Parathyroid adenoma (tissue), 2 donors: ENCODE measurements around the gene CACNG3.
"Not testable (repeated sequence)": the region's sequence is repeated elsewhere in the genome, so short reads cannot be mapped to it uniquely, and the experiment has no call there.

Experiments used
- H2AFZ ChIP-seq: fragments of 300-600 bp; sonication (generic); one replicate; pipeline ENCODE4 v1.7.0; 2017; ENCODE audit warnings: antibody characterized with exemption, mild to moderate bottlenecking
- H3K27ac ChIP-seq: fragments of 300-600 bp; sonication (generic); one replicate; pipeline ENCODE4 v1.7.0; 2017
- H3K27me3 ChIP-seq: fragments of 300-600 bp; sonication (generic); one replicate; pipeline ENCODE4 v1.7.0; 2017; ENCODE audit warnings: low read length; ENCODE audit not compliant: control insufficient read depth, insufficient read depth
- H3K36me3 ChIP-seq: fragments of 300-600 bp; sonication (generic); one replicate; pipeline ENCODE4 v1.7.0; 2017; ENCODE audit warnings: low read length; ENCODE audit not compliant: control insufficient read depth, insufficient read depth
- H3K4me1 ChIP-seq: fragments of 300-600 bp; sonication (generic); one replicate; pipeline ENCODE4 v1.7.0; 2017; ENCODE audit warnings: control low read depth
- H3K4me2 ChIP-seq: fragments of 300-600 bp; sonication (generic); one replicate; pipeline ENCODE4 v1.7.0; 2017; ENCODE audit warnings: low read length
- H3K4me3 ChIP-seq: fragments of 300-600 bp; sonication (generic); one replicate; pipeline ENCODE4 v1.7.0; 2017; ENCODE audit warnings: low read depth, low read length
- H3K79me2 ChIP-seq: fragments of 300-600 bp; sonication (generic); one replicate; pipeline ENCODE4 v1.7.0; 2017; ENCODE audit warnings: control low read depth
- H3K9ac ChIP-seq: fragments of 300-600 bp; sonication (generic); one replicate; pipeline ENCODE4 v1.7.0; 2017; ENCODE audit warnings: mild to moderate bottlenecking
- H3K9me3 ChIP-seq: fragments of 300-600 bp; sonication (generic); one replicate; pipeline ENCODE4 v1.7.0; 2017; ENCODE audit warnings: low read length; ENCODE audit not compliant: control insufficient read depth
- TF ChIP-seq, protein P1 (sequence below): fragments of 300-600 bp; sonication (generic); IDR thresholded peaks from one replicate; pipeline ENCODE4 v1.7.0; 2017; ENCODE audit warnings: antibody characterized with exemption, mild to moderate bottlenecking
- donor health status: primary hyperparathyroidism.

The CACNG3 gene

DNA sequence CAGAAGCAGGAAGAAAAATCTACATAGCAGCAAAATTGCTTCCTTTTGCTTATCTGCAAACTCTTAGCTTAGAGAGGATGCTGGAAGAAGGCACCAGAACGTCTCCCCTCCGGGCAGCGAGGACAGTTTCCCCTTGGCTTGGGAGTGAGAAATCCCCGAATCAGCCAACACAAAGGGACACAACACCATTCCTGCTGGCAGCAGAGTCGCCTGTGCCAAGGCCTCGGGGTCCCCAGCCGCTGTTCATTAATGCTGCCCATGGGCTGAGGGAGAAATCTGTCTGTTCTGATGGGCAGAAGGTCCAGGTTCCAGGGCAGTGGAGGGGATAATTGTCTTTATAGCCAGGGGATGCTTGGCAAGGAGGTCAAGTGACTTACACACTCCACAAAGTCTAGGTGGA lies 38.0 kb downstream of the CACNG3 start:
- no peak overlapping the region for H2AFZ ChIP-seq
- H3K4me3 ChIP-seq, result no peak overlapping the region
- no peak overlapping the region for H3K27ac ChIP-seq
- no peaks in the 10 kb centered on the region for H3K9me3 ChIP-seq
- no peak overlapping the region for H3K4me2 ChIP-seq
- H3K36me3 ChIP-seq, result no peaks in the 10 kb centered on the region
- H3K4me1 ChIP-seq, result no peaks in the 10 kb centered on the region
- H3K79me2 ChIP-seq, result no peaks in the 10 kb centered on the region
- TF ChIP-seq, protein P1, sequence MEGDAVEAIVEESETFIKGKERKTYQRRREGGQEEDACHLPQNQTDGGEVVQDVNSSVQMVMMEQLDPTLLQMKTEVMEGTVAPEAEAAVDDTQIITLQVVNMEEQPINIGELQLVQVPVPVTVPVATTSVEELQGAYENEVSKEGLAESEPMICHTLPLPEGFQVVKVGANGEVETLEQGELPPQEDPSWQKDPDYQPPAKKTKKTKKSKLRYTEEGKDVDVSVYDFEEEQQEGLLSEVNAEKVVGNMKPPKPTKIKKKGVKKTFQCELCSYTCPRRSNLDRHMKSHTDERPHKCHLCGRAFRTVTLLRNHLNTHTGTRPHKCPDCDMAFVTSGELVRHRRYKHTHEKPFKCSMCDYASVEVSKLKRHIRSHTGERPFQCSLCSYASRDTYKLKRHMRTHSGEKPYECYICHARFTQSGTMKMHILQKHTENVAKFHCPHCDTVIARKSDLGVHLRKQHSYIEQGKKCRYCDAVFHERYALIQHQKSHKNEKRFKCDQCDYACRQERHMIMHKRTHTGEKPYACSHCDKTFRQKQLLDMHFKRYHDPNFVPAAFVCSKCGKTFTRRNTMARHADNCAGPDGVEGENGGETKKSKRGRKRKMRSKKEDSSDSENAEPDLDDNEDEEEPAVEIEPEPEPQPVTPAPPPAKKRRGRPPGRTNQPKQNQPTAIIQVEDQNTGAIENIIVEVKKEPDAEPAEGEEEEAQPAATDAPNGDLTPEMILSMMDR, result no peak
- no peaks in the 10 kb centered on the region for H3K27me3 ChIP-seq
- no peak overlapping the region for H3K9ac ChIP-seq

DNA sequence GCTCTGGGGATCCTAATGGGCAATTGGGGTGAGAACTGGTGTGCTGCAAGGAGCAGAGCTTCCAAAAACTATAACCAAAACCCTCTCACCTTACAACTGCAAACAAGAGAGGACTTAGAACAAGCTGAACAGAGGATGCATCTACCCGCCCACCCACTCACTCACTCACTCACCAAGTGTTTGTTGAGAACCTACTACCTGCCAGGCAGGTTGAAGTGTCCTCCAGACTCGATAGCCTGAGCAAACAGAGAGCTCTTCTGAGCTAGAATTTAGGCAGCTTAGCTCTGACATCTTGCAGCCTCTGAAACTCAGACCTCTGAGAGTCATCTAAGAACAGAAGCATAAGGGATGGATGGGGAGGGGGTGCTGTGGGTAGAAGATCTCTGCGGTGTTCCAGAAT lies 41.2 kb downstream of the CACNG3 start:
- no peak overlapping the region for H3K4me2 ChIP-seq
- TF ChIP-seq, protein P1, result no peak
- H3K79me2 ChIP-seq, result no peaks in the 10 kb centered on the region
- no peak overlapping the region for H3K4me3 ChIP-seq
- H3K4me1 ChIP-seq, result no peaks in the 10 kb centered on the region
- no peaks in the 10 kb centered on the region for H3K36me3 ChIP-seq
- H3K9me3 ChIP-seq, result no peaks in the 10 kb centered on the region
- H3K27me3 ChIP-seq, result no peaks in the 10 kb centered on the region
- no peak overlapping the region for H3K9ac ChIP-seq
- no peak overlapping the region for H2AFZ ChIP-seq
- H3K27ac ChIP-seq, result no peak overlapping the region

DNA sequence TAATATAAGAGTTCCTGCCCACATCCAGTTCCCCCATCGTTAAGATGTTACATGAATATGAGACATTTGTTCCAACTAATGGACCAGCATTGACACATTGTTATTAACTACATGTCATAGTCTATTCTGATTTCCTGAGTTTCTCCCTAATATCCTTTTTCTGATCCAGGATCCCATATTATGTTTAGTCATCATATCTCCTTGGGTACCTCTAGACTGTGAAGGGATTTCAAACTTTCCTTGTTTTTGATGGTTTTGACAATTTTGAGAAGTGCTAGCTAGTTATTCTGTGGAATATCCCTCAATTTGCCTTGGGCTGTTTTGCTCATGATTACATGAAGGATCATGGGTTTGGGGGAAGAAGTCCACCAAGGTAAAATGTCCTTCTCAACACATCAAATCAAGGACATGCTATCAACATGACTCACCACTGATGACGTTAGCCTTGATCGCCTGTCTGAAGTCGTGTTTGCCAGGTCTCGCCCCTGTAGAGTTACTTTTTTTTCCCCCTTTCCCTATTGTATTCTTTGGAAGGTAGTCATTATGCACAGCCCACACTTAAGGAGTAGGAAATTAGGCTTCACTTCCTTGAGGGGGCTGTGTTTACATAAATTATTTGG lies 42.5 kb downstream of the CACNG3 start:
- no peak overlapping the region for H3K4me3 ChIP-seq
- H3K9ac ChIP-seq, result no peak overlapping the region
- H3K4me1 ChIP-seq, result no peaks in the 10 kb centered on the region
- TF ChIP-seq, protein P1, result no peak
- no peaks in the 10 kb centered on the region for H3K36me3 ChIP-seq
- no peaks in the 10 kb centered on the region for H3K27me3 ChIP-seq
- no peak overlapping the region for H3K4me2 ChIP-seq
- no peak overlapping the region for H3K27ac ChIP-seq
- no peak overlapping the region for H2AFZ ChIP-seq
- H3K79me2 ChIP-seq, result no peaks in the 10 kb centered on the region
- H3K9me3 ChIP-seq, result no peaks in the 10 kb centered on the region

GRCh38 chr16:24300750-24301149 lies 44.6 kb downstream of the CACNG3 start:
- H3K79me2 ChIP-seq, H3K4me3 ChIP-seq, H3K27me3 ChIP-seq, H3K4me1 ChIP-seq, H3K4me2 ChIP-seq, H3K36me3 ChIP-seq, H3K9me3 ChIP-seq, H2AFZ ChIP-seq, H3K9ac ChIP-seq, H3K27ac ChIP-seq: not testable (repeated sequence)

- no peaks in the 10 kb centered on the region for H3K27me3 ChIP-seq
- no peak overlapping the region for H3K27ac ChIP-seq
- no peaks in the 10 kb centered on the region for H3K4me1 ChIP-seq
- H3K4me2 ChIP-seq, result no peak overlapping the region
- no peaks in the 10 kb centered on the region for H3K36me3 ChIP-seq
- no peak overlapping the region for H2AFZ ChIP-seq
- H3K4me3 ChIP-seq, result no peak overlapping the region
- TF ChIP-seq, protein P1, result no peak
- H3K9ac ChIP-seq, result no peak overlapping the region
- no peaks in the 10 kb centered on the region for H3K79me2 ChIP-seq
- no peaks in the 10 kb centered on the region for H3K9me3 ChIP-seq
These were observed 46.5 kb downstream of the CACNG3 start for GRCh38 chr16:24302636-24303035.
